CD14-positive monocyte (primary cell): ENCODE measurements around the gene MFSD2B. TPM values are rescaled to one million over a fixed set of nuclear protein-coding genes. Genes with fewer than 3 reads are reported as not detected.

Experiments
- DNase-seq, 3 donors: peaks; one replicate each; pipeline ENCODE4 v3.0.0-alpha.2; 2011 to 2022
- H2AFZ ChIP-seq: 2 replicates; pipeline ENCODE4 v1.6.0; 2012; ENCODE audit warnings: mild to moderate bottlenecking, low read depth, low read length, inconsistent platforms; ENCODE audit not compliant: insufficient read depth, poor library complexity, severe bottlenecking
- H3K27ac ChIP-seq, 2 donors: 1 replicate in 1 of 2; 2 replicates in 1 of 2; pipeline ENCODE4 v1.5.1; 2012 to 2013; ENCODE audit warnings: low read length in 2 of 2, control low read depth in 1 of 2, inconsistent platforms in 1 of 2, low read depth in 1 of 2, mild to moderate bottlenecking in 1 of 2
- H3K27me3 ChIP-seq, 2 donors: one replicate each; pipeline versions ENCODE4 v1.6.0 to v1.6.1; 2011 to 2013; ENCODE audit warnings: low read length in 2 of 2; ENCODE audit not compliant: control insufficient read depth in 2 of 2, insufficient read depth in 2 of 2
- H3K36me3 ChIP-seq, 2 donors: replicated peaks in 1 of 2; 1 replicate in 1 of 2; 2 replicates in 1 of 2; pipeline versions ENCODE4 v1.5.1 to v1.6.1; 2012 to 2013; ENCODE audit warnings: low read length in 2 of 2, control low read depth in 1 of 2, inconsistent platforms in 1 of 2, mild to moderate bottlenecking in 1 of 2; ENCODE audit not compliant: insufficient read depth in 2 of 2, control insufficient read depth in 1 of 2
- H3K4me1 ChIP-seq, 2 donors: 1 replicate in 1 of 2; 2 replicates in 1 of 2; pipeline versions ENCODE4 v1.5.1 to v1.6.1; 2012 to 2013; ENCODE audit warnings: low read length in 2 of 2, control low read depth in 1 of 2, inconsistent platforms in 1 of 2, mild to moderate bottlenecking in 1 of 2, moderate library complexity in 1 of 2; ENCODE audit not compliant: insufficient read depth in 2 of 2, control insufficient read depth in 1 of 2
- H3K4me2 ChIP-seq: replicated peaks from 2 replicates; pipeline ENCODE3; 2012; ENCODE audit warnings: low read length, moderate library complexity, mild to moderate bottlenecking; ENCODE audit not compliant: poor library complexity, severe bottlenecking; ENCODE audit errors: extremely low read depth
- H3K4me3 ChIP-seq, 3 experiments: fragments of 200-600 bp in 1 of 3; sonication (generic) in 1 of 3; replicated peaks in 1 of 3; 1 replicate in 2 of 3; 2 replicates in 1 of 3; pipeline ENCODE4 v1.5.1; 2011 to 2013; ENCODE audit warnings: low read length in 3 of 3, mild to moderate bottlenecking in 3 of 3, control low read depth in 2 of 3, low read depth in 2 of 3, inconsistent platforms in 1 of 3, moderate library complexity in 1 of 3
- H3K79me2 ChIP-seq: 2 replicates; pipeline ENCODE4 v1.6.0; 2012; ENCODE audit warnings: mild to moderate bottlenecking, control low read depth, inconsistent platforms, low read length, moderate library complexity; ENCODE audit not compliant: insufficient read depth
- H3K9ac ChIP-seq: 2 replicates; pipeline ENCODE4 v1.6.0; 2017; ENCODE audit warnings: low read length, mild to moderate bottlenecking; ENCODE audit not compliant: insufficient read depth, poor library complexity, severe bottlenecking
- H3K9me3 ChIP-seq, 2 donors: replicated peaks in 1 of 2; 1 replicate in 1 of 2; 2 replicates in 1 of 2; pipeline versions ENCODE4 v1.5.1 to v1.6.1; 2012 to 2013; ENCODE audit warnings: low read length in 2 of 2, control low read depth in 1 of 2; ENCODE audit not compliant: control insufficient read depth in 1 of 2, insufficient read depth in 1 of 2
- H4K20me1 ChIP-seq: 2 replicates; pipeline ENCODE4 v1.6.0; 2012; ENCODE audit warnings: mild to moderate bottlenecking, low read length, control low read depth, moderate library complexity; ENCODE audit not compliant: insufficient read depth
- H3K27ac Mint-ChIP-seq, 7 donors: one replicate each; pipeline ENCODE4 v1.8.0; 2020; ENCODE audit warnings: mild to moderate bottlenecking in 7 of 7, mixed read lengths in 7 of 7, moderate library complexity in 6 of 7, inconsistent platforms in 2 of 7
- H3K27me3 Mint-ChIP-seq, 3 donors: one replicate each; pipeline ENCODE4 v1.8.0; 2021 to 2022; ENCODE audit warnings: low read depth in 3 of 3, mild to moderate bottlenecking in 3 of 3, mixed read lengths in 3 of 3, moderate library complexity in 3 of 3, inconsistent platforms in 1 of 3
- H3K36me3 Mint-ChIP-seq, 2 donors: one replicate each; pipeline ENCODE4 v1.8.0; 2020; ENCODE audit warnings: mixed read lengths in 2 of 2, inconsistent platforms in 1 of 2, mild to moderate bottlenecking in 1 of 2
- H3K4me1 Mint-ChIP-seq: one replicate; pipeline ENCODE4 v1.8.0; 2020; ENCODE audit warnings: mild to moderate bottlenecking, mixed read lengths
- H3K4me3 Mint-ChIP-seq, 2 donors: one replicate each; pipeline ENCODE4 v1.8.0; 2020; ENCODE audit warnings: mild to moderate bottlenecking in 2 of 2, mixed read lengths in 2 of 2, moderate library complexity in 1 of 2
- H3K9me3 Mint-ChIP-seq, 7 donors: one replicate each; pipeline ENCODE4 v1.8.0; 2020 to 2022; ENCODE audit warnings: mixed read lengths in 7 of 7, mild to moderate bottlenecking in 6 of 7, moderate library complexity in 6 of 7, inconsistent platforms in 2 of 7
- CTCF ChIP-seq: fragments of 200-600 bp; IDR thresholded peaks from one replicate; pipeline ENCODE4 v1.8.0; 2022; ENCODE audit warnings: antibody characterized with exemption, mild to moderate bottlenecking
- WGBS: methylation state at CpG from one replicate; pipeline ENCODE4 v1.1.5; 2013; ENCODE audit warnings: missing lambda C conversion rate; ENCODE audit not compliant: insufficient coverage; 5-methylcytosine and 5-hydroxymethylcytosine counted together
- intact Hi-C, 2 donors: fragments of 100-400 bp; cut with micrococcal nuclease; formaldehyde crosslinking; loops; one replicate each; pipeline versions ENCODE4 v1.15.0 to v1.15.1; 2023
- polyA plus RNA-seq, 3 donors: library from polyadenylated mRNA; depleted of rRNA in 1 of 3; unstranded in 2 of 3; stranded (reverse) in 1 of 3; fragments of 300-500 nt in 2 of 3; fragments of >200 nt in 1 of 3; fragmentation: Illumina TruSeq in 2 of 3; gene quantifications; 1 replicate in 2 of 3; 2 replicates in 1 of 3; pipeline ENCODE4 v1.2.3, GENCODE V29; 2012 to 2021

Gene MFSD2B
- polyA plus RNA-seq, 3 donors, result 0.03 to 0.46 TPM; not detected in 1

- no peak for TF ChIP-seq CTCF
- no peaks in the 10 kb centered on the region for H3K36me3 Mint-ChIP-seq
- Histone ChIP-seq H3K79me2 (peaks cover 7% of the 10 kb centered on the region), H3K4me2 (peak within 1 kb of the TSS; percentile 95), H3K9ac (peak within 1 kb of the TSS; percentile 76), H3K27ac (peak within 1 kb of the TSS in 1 of 2 donors; percentile 66), H3K4me3 (peak within 1 kb of the TSS; percentile 63 to 97 (median 63)), H2AFZ (peak within 1 kb of the TSS; percentile 98), H4K20me1 (no peaks in the 10 kb centered on the region), H3K36me3 (no peaks in the 10 kb centered on the region), H3K27me3 (peaks cover 11 to 21% of the 10 kb centered on the region in 2 donors), H3K4me1 (peaks cover 24 to 32% of the 10 kb centered on the region in 2 donors), H3K9me3 (no peaks in the 10 kb centered on the region)
- intact Hi-C loops, result loop anchor here (2.0 to 10.0 kb wide), 3 partner anchors 35 to 102 kb away; partner anchors contain the start of genes TP53I3 (in 2 of the 2) and UBXN2A (in 1 of the 2)
- peak within 1 kb of the TSS in 1 of 2 donors; percentile 96 for H3K4me3 Mint-ChIP-seq
- under 1% methylated on average over 32 of the region's 38 CpGs for WGBS
- H3K9me3 Mint-ChIP-seq, result peaks cover 0 to 5% (median 0%) of the 10 kb centered on the region in 7 donors
- H3K27ac Mint-ChIP-seq, result peak within 1 kb of the TSS in 6 of 7 donors; percentile 23 to 90 (median 72)
- peaks cover 11 to 22% (median 19%) of the 10 kb centered on the region in 3 donors for H3K27me3 Mint-ChIP-seq
- DNase-seq, result peak; percentile 91 to 98 (median 95)
- peaks cover 24% of the 10 kb centered on the region for H3K4me1 Mint-ChIP-seq
These were observed 37.2 kb downstream of the MFSD2B start, which contains the start of gene WDCP for GRCh38 chr2:24046930-24047702. Gene WDCP (minus strand): TSS chr2:24047391. CDS start chr2:24039494, 7,897 bp downstream.

- H3K9me3 Mint-ChIP-seq, result peaks cover 0 to 5% (median 0%) of the 10 kb centered on the region in 7 donors
- H3K4me1 Mint-ChIP-seq, result peaks cover 24% of the 10 kb centered on the region
- H3K27me3 Mint-ChIP-seq, result peaks cover 11 to 22% (median 19%) of the 10 kb centered on the region in 3 donors
- Histone ChIP-seq H3K27ac (no peak overlapping the region), H4K20me1 (no peaks in the 10 kb centered on the region), H3K4me2 (peak overlapping the region; percentile 95), H3K36me3 (no peaks in the 10 kb centered on the region), H3K4me1 (peaks cover 24 to 32% of the 10 kb centered on the region in 2 donors), H3K9ac (no peak overlapping the region), H3K9me3 (no peaks in the 10 kb centered on the region), H3K27me3 (peaks cover 11 to 21% of the 10 kb centered on the region in 2 donors), H3K4me3 (peak overlapping the region in 1 of 3 experiments; percentile 97), H3K79me2 (peaks cover 7% of the 10 kb centered on the region), H2AFZ (peak overlapping the region; percentile 98)
- WGBS, result 52% methylated on average over 5 of the region's 8 CpGs
- peak overlapping the region in 1 of 7 donors; percentile 1 for H3K27ac Mint-ChIP-seq
- intact Hi-C loops, result loop anchor here (2.0 to 10.0 kb wide), 3 partner anchors 35 to 103 kb away; partner anchors contain the start of genes TP53I3 (in 2 of the 2) and UBXN2A (in 1 of the 2)
- no peak for TF ChIP-seq CTCF
- H3K36me3 Mint-ChIP-seq, result no peaks in the 10 kb centered on the region
- peak overlapping the region in 1 of 2 donors; percentile 96 for H3K4me3 Mint-ChIP-seq
- DNase-seq, result no peak
These were observed 37.8 kb downstream of the MFSD2B start for GRCh38 chr2:24047703-24048033.
